CD8-positive, alpha-beta memory T cell (primary cell): ENCODE data around the gene INSM1. TPM values are rescaled to one million over a fixed set of nuclear protein-coding genes. Genes with fewer than 3 reads are reported as not detected.

Experiments used
- CTCF ChIA-PET: fragments of 350-600 bp; sonication (Branson Sonifier 250); formaldehyde crosslinking; loops from one replicate; lab custom pipeline; 2021; ENCODE audit warnings: antibody characterized with exemption; lab: Charles Lee
- POLR2A ChIA-PET: fragments of 350-600 bp; sonication (Branson Sonifier 250); formaldehyde crosslinking; loops from one replicate; lab custom pipeline; 2021; ENCODE audit warnings: antibody characterized with exemption; lab: Charles Lee
- DNase-seq, 5 donors: peaks; one replicate each; pipeline versions ENCODE4 v3.0.0 to v3.0.0-alpha.2; 2020 to 2022; ENCODE audit warnings: mixed read lengths in 1 of 5
- H3K27ac ChIP-seq: one replicate; pipeline ENCODE4 v1.7.0; 2013; ENCODE audit warnings: low read depth, mild to moderate bottlenecking, low read length, moderate library complexity
- H3K27me3 ChIP-seq: 2 replicates; pipeline ENCODE4 v1.7.0; 2013; ENCODE audit warnings: low read length, mild to moderate bottlenecking; ENCODE audit not compliant: insufficient read depth, poor library complexity, severe bottlenecking
- H3K36me3 ChIP-seq: 2 replicates; pipeline ENCODE4 v1.7.0; 2013; ENCODE audit warnings: mild to moderate bottlenecking, low read length, moderate library complexity; ENCODE audit not compliant: insufficient read depth
- H3K4me1 ChIP-seq: 2 replicates; pipeline ENCODE4 v1.7.0; 2013; ENCODE audit warnings: mild to moderate bottlenecking, low read length, moderate library complexity; ENCODE audit not compliant: insufficient read depth
- H3K4me3 ChIP-seq: 2 replicates; pipeline ENCODE4 v1.7.0; 2013; ENCODE audit warnings: mild to moderate bottlenecking, low read length
- H3K9me3 ChIP-seq: 2 replicates; pipeline ENCODE4 v1.7.0; 2013; ENCODE audit warnings: mild to moderate bottlenecking, low read length
- H3K27ac Mint-ChIP-seq, 8 donors: one replicate each; pipeline ENCODE4 v1.8.0; 2020 to 2021; ENCODE audit warnings: mixed read lengths in 8 of 8, mild to moderate bottlenecking in 6 of 8, inconsistent platforms in 3 of 8, moderate library complexity in 3 of 8
- H3K27me3 Mint-ChIP-seq, 2 donors: one replicate each; pipeline ENCODE4 v1.8.0; 2020 to 2021; ENCODE audit warnings: mixed read lengths in 2 of 2, mild to moderate bottlenecking in 1 of 2, moderate library complexity in 1 of 2
- H3K36me3 Mint-ChIP-seq, 3 donors: one replicate each; pipeline ENCODE4 v1.8.0; 2020 to 2021; ENCODE audit warnings: mixed read lengths in 3 of 3, inconsistent platforms in 1 of 3, mild to moderate bottlenecking in 1 of 3
- H3K4me1 Mint-ChIP-seq, 3 donors: one replicate each; pipeline ENCODE4 v1.8.0; 2020 to 2021; ENCODE audit warnings: mixed read lengths in 3 of 3, inconsistent platforms in 1 of 3, mild to moderate bottlenecking in 1 of 3
- H3K4me3 Mint-ChIP-seq, 7 donors: one replicate each; pipeline ENCODE4 v1.8.0; 2020 to 2021; ENCODE audit warnings: mixed read lengths in 7 of 7, mild to moderate bottlenecking in 6 of 7, moderate library complexity in 4 of 7, inconsistent platforms in 2 of 7
- H3K9me3 Mint-ChIP-seq, 5 donors: one replicate each; pipeline ENCODE4 v1.8.0; 2020 to 2022; ENCODE audit warnings: mixed read lengths in 5 of 5, mild to moderate bottlenecking in 3 of 5, moderate library complexity in 2 of 5, inconsistent platforms in 1 of 5
- polyA plus RNA-seq: library from polyadenylated mRNA; unstranded; fragments of 300-500 nt; fragmentation: Illumina TruSeq; gene quantifications from one replicate; pipeline ENCODE4 v1.2.3, GENCODE V29; 2021
- total RNA-seq, 2 experiments: library from RNA; stranded (reverse); gene quantifications; one replicate each; pipeline ENCODE4 v1.2.3, GENCODE V29; 2021

INSM1 gene
- total and polyA plus RNA-seq, 3 experiments from 2014 or later = 7.4 to 7.7 TPM; not detected in 1

GRCh38 chr20:20369250-20370093 is 1.6 kb downstream of the INSM1 start:
- H3K36me3 ChIP-seq = no peaks in the 10 kb centered on the region
- H3K4me3 ChIP-seq = no peak overlapping the region
- no peak for DNase-seq
- H3K27me3 ChIP-seq = peaks cover 8% of the 10 kb centered on the region
- H3K4me1 ChIP-seq = no peaks in the 10 kb centered on the region
- Mint-ChIP-seq H3K4me3 (peak overlapping the region; percentile 46 to 78 (median 62)), H3K27ac (peak overlapping the region in 2 of 8 donors; percentile 34 to 56), H3K36me3 (no peaks in the 10 kb centered on the region), H3K9me3 (no peaks in the 10 kb centered on the region), H3K27me3 (peaks cover 41 to 61% of the 10 kb centered on the region in 2 donors), H3K4me1 (peaks cover 12 to 20% (median 12%) of the 10 kb centered on the region in 3 donors)
- H3K9me3 ChIP-seq = no peaks in the 10 kb centered on the region
- ChIA-PET CTCF (no interaction called here), POLR2A (no interaction called here)
- no peak overlapping the region for H3K27ac ChIP-seq

- DNase-seq = no peak
- H3K4me1 ChIP-seq = no peaks in the 10 kb centered on the region
- H3K27me3 ChIP-seq = peaks cover 8% of the 10 kb centered on the region
- no peaks in the 10 kb centered on the region for H3K9me3 ChIP-seq
- no peaks in the 10 kb centered on the region for H3K36me3 Mint-ChIP-seq
- peak overlapping the region; percentile 46 to 78 (median 62) for H3K4me3 Mint-ChIP-seq
- no peaks in the 10 kb centered on the region for H3K36me3 ChIP-seq
- H3K9me3 Mint-ChIP-seq = no peaks in the 10 kb centered on the region
- peak overlapping the region in 2 of 8 donors; percentile 34 to 56 for H3K27ac Mint-ChIP-seq
- no peak overlapping the region for H3K27ac ChIP-seq
- peaks cover 12 to 20% (median 12%) of the 10 kb centered on the region in 3 donors for H3K4me1 Mint-ChIP-seq
- ChIA-PET POLR2A (no interaction called here), CTCF (no interaction called here)
- no peak overlapping the region for H3K4me3 ChIP-seq
- peaks cover 44 to 61% of the 10 kb centered on the region in 2 donors for H3K27me3 Mint-ChIP-seq
Observed at GRCh38 chr20:20370094-20370575, 2.2 kb downstream of the INSM1 start.

DNA sequence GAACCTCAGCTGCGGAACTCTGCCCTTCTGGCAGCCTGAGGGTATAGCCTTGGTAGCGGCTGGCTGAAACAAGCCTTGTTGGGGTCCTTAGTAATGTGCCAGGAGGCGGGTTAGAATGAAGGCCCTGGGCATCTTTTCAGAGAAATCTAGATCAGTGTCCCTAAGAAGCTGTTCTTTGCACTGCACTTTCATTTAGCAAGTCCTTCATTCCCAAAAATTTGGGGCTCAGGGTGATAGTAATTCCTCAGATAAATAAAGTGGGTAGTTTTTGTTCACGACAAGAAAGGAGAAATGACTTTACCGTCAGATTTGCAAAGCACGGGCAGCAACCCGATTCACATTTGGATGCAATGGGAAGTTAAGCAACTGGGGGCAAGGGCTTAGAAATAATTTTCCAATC is 3.2 kb downstream of the INSM1 start:
- ChIA-PET POLR2A (no interaction called here), CTCF (no interaction called here)
- DNase-seq = no peak
- Mint-ChIP-seq H3K27me3 (peaks cover 36 to 57% of the 10 kb centered on the region in 2 donors), H3K4me1 (peaks cover 6 to 14% (median 10%) of the 10 kb centered on the region in 3 donors), H3K4me3 (no peak overlapping the region), H3K9me3 (no peaks in the 10 kb centered on the region), H3K36me3 (no peaks in the 10 kb centered on the region), H3K27ac (no peak overlapping the region)
- Histone ChIP-seq H3K27ac (no peak overlapping the region), H3K27me3 (peaks cover 8% of the 10 kb centered on the region), H3K9me3 (no peaks in the 10 kb centered on the region), H3K4me1 (no peaks in the 10 kb centered on the region), H3K4me3 (no peak overlapping the region), H3K36me3 (no peaks in the 10 kb centered on the region)

DNA sequence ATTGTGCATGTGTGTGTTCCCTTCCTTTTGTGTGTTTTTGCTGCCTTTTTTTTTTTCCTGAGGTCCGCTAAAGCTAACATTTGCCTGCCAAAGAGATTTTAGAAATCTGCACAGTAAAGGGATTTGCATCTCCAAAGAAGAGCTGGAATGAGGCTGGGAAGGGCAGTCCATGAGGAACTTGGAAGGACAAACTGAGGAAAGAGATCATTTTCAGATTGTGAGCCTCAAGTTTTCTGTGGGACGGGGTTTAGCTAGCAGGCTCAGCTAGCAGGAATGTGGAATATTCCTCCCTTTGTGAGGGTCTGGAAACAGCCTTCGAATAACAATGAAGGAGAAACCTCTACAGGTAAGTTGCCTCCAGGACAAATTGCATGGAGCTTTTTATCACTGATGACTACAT is 3.8 kb downstream of the INSM1 start:
- Mint-ChIP-seq H3K36me3 (no peaks in the 10 kb centered on the region), H3K27me3 (peaks cover 32 to 55% of the 10 kb centered on the region in 2 donors), H3K4me1 (peaks cover 6 to 11% (median 7%) of the 10 kb centered on the region in 3 donors), H3K27ac (no peak overlapping the region), H3K4me3 (no peak overlapping the region), H3K9me3 (no peaks in the 10 kb centered on the region)
- H3K9me3 ChIP-seq = no peaks in the 10 kb centered on the region
- H3K4me3 ChIP-seq = no peak overlapping the region
- H3K27ac ChIP-seq = no peak overlapping the region
- ChIA-PET CTCF (no interaction called here), POLR2A (no interaction called here)
- H3K36me3 ChIP-seq = no peaks in the 10 kb centered on the region
- no peaks in the 10 kb centered on the region for H3K4me1 ChIP-seq
- H3K27me3 ChIP-seq = peaks cover 8% of the 10 kb centered on the region
- no peak for DNase-seq

DNA sequence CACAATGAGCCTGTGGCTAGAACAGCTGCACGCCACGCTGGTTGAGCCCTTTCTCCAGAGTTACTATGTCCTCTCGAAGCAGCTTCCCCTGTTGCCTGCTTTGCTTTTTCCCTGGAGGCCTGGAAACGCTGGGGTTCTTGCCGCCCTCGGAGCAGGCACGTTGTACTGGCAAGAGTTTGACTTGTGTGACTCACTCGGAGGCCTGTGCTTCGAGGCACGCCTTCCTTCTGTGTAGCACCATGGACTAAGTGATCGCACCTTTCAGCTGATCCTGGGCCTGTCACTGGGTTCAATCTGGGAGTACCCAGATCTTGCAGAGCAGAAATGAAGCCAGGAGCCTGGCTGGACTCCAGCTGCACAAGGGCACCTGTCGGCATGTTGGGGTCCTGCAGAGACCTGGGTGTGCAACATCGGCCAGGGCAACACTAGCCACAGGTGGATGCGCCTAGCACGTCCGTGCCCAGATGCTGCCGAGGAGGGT is 5.2 kb downstream of the INSM1 start:
- H3K27me3 Mint-ChIP-seq = peaks cover 31 to 52% of the 10 kb centered on the region in 2 donors
- DNase-seq = no peak
- H3K4me3 ChIP-seq = no peak overlapping the region
- H3K9me3 Mint-ChIP-seq = no peaks in the 10 kb centered on the region
- H3K4me3 Mint-ChIP-seq = no peak overlapping the region
- H3K4me1 Mint-ChIP-seq = peaks cover 6 to 8% (median 6%) of the 10 kb centered on the region in 3 donors
- H3K27ac Mint-ChIP-seq = no peak overlapping the region
- no peak overlapping the region for H3K27ac ChIP-seq
- H3K36me3 Mint-ChIP-seq = no peaks in the 10 kb centered on the region
- H3K4me1 ChIP-seq = no peaks in the 10 kb centered on the region
- no peaks in the 10 kb centered on the region for H3K36me3 ChIP-seq
- no peaks in the 10 kb centered on the region for H3K9me3 ChIP-seq
- peaks cover 8% of the 10 kb centered on the region for H3K27me3 ChIP-seq
- CTCF ChIA-PET = no interaction called here
- POLR2A ChIA-PET = no interaction called here

- no peak overlapping the region for H3K27ac Mint-ChIP-seq
- ChIA-PET CTCF (interaction anchor here (1.2 kb wide), 1 partner anchor 9 kb away, joined by 3 read pairs; no protein-coding TSS in a partner anchor), POLR2A (no interaction called here)
- H3K27me3 Mint-ChIP-seq = peaks cover 30 to 56% of the 10 kb centered on the region in 2 donors
- Histone ChIP-seq H3K36me3 (no peaks in the 10 kb centered on the region), H3K27me3 (peaks cover 8% of the 10 kb centered on the region), H3K4me3 (no peak overlapping the region), H3K27ac (no peak overlapping the region), H3K9me3 (no peaks in the 10 kb centered on the region), H3K4me1 (no peaks in the 10 kb centered on the region)
- no peaks in the 10 kb centered on the region for H3K9me3 Mint-ChIP-seq
- no peaks in the 10 kb centered on the region for H3K4me1 Mint-ChIP-seq
- H3K36me3 Mint-ChIP-seq = no peaks in the 10 kb centered on the region
- no peak for DNase-seq
- no peak overlapping the region for H3K4me3 Mint-ChIP-seq
Observed at GRCh38 chr20:20375862-20376261, 8.0 kb downstream of the INSM1 start.

GRCh38 chr20:20386192-20386591 is 18.3 kb downstream of the INSM1 start:
- Histone ChIP-seq H3K9me3 (no peaks in the 10 kb centered on the region), H3K36me3 (no peaks in the 10 kb centered on the region), H3K4me3 (no peak overlapping the region), H3K27ac (no peak overlapping the region), H3K4me1 (no peaks in the 10 kb centered on the region), H3K27me3 (no peaks in the 10 kb centered on the region)
- Mint-ChIP-seq H3K4me3 (no peak overlapping the region), H3K9me3 (peaks cover 0 to 2% (median 0%) of the 10 kb centered on the region in 5 donors), H3K4me1 (no peaks in the 10 kb centered on the region), H3K36me3 (peaks cover 0 to 6% (median 3%) of the 10 kb centered on the region in 3 donors), H3K27ac (peak overlapping the region in 1 of 8 donors; percentile 69), H3K27me3 (peaks cover 9 to 12% of the 10 kb centered on the region in 2 donors)
- ChIA-PET CTCF (no interaction called here), POLR2A (no interaction called here)
- no peak for DNase-seq

DNA sequence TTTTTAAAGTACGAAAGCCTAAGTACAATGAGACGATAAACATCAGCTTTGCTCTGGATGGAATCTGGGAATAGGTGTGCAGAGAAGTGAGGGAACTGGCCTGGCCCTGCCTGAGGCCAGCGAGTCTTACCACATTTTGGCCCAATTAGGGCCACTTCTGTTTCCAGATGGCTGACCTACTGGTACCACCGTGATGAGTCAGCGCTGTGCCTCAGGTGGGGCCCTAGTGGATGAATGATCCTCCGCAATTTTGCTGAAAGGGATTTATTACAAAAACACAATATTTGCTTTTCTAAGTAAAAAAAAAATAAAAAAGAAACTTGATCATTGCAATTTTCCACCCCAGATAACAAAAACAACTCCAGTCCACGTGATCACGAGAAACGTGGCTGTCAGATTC is 22.5 kb downstream of the INSM1 start:
- Histone ChIP-seq H3K4me1 (no peaks in the 10 kb centered on the region), H3K4me3 (no peak overlapping the region), H3K36me3 (no peaks in the 10 kb centered on the region), H3K27ac (no peak overlapping the region), H3K9me3 (no peaks in the 10 kb centered on the region), H3K27me3 (no peaks in the 10 kb centered on the region)
- CTCF ChIA-PET = no interaction called here
- Mint-ChIP-seq H3K27ac (no peak overlapping the region), H3K27me3 (peaks cover 0 to 1% of the 10 kb centered on the region in 2 donors), H3K36me3 (peaks cover 0 to 39% (median 17%) of the 10 kb centered on the region in 3 donors), H3K4me3 (no peak overlapping the region), H3K9me3 (no peaks in the 10 kb centered on the region), H3K4me1 (no peaks in the 10 kb centered on the region)
- no peak for DNase-seq
- POLR2A ChIA-PET = no interaction called here
